ENCODE measurements around the gene LDB2.

Gene LDB2

DNA sequence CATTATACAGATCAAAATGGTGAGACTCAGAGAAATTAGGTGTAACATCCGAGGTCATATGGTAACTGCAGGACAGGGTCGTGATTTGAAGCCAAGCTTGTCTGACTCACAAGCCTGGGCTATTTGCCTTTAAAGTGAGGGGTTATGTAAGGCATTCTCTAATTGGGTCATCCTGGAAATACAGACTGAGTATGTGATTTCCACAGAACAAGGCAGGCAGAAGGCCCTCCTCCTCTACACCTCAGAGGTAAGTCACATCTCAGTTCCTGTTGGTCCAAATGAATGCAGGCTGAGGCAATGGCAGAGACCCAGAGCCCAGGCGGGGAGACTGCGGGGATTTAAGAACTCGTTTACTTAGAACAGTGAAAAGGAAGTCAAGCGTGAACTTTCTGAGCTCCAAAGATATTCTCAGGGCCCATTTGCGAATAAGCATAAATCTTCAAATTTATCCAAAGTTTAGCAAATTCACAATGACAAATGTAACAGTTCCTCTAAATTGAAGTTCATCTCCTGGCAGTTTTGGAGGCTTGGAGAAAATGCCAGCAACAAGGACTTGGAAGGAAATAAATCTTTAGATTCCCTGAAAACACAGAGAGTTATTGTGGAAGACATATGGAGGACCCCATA, 153.3 kb downstream of the LDB2 start:
- TF ChIP-seq, protein P1, sequence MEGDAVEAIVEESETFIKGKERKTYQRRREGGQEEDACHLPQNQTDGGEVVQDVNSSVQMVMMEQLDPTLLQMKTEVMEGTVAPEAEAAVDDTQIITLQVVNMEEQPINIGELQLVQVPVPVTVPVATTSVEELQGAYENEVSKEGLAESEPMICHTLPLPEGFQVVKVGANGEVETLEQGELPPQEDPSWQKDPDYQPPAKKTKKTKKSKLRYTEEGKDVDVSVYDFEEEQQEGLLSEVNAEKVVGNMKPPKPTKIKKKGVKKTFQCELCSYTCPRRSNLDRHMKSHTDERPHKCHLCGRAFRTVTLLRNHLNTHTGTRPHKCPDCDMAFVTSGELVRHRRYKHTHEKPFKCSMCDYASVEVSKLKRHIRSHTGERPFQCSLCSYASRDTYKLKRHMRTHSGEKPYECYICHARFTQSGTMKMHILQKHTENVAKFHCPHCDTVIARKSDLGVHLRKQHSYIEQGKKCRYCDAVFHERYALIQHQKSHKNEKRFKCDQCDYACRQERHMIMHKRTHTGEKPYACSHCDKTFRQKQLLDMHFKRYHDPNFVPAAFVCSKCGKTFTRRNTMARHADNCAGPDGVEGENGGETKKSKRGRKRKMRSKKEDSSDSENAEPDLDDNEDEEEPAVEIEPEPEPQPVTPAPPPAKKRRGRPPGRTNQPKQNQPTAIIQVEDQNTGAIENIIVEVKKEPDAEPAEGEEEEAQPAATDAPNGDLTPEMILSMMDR (IDR thresholded peaks at IDR 0.05; ENCODE audit: control insufficient read depth, extremely low read depth, insufficient read depth) = no peak
- no peak for DNase-seq (ENCODE audit: low read depth)
- no peak overlapping the region for H3K4me3 ChIP-seq (ENCODE audit: low read depth, low read length)

DNA sequence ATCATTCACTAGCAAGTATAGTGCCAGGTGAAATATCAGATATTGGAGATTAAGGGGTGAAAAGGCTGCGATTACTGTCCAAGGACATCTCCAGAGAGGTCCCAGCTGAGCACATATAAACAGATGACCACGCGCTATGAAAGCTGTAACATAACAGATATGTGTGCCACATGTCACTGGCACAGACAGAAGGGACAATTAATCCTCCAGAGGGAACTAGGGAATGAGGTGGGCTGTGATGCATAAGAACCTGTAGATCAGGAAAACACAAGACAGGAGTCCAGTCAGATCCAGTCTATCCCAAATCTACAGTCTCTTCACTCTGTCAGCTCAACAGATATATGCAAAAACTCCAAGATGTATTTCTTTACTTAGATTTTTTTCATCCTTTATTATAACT, 157.2 kb downstream of the LDB2 start:
- no peak overlapping the region for H3K4me3 ChIP-seq (ENCODE audit: low read depth, low read length)
- TF ChIP-seq, protein P1 (IDR thresholded peaks at IDR 0.05; ENCODE audit: control insufficient read depth, extremely low read depth, insufficient read depth) = no peak

DNA sequence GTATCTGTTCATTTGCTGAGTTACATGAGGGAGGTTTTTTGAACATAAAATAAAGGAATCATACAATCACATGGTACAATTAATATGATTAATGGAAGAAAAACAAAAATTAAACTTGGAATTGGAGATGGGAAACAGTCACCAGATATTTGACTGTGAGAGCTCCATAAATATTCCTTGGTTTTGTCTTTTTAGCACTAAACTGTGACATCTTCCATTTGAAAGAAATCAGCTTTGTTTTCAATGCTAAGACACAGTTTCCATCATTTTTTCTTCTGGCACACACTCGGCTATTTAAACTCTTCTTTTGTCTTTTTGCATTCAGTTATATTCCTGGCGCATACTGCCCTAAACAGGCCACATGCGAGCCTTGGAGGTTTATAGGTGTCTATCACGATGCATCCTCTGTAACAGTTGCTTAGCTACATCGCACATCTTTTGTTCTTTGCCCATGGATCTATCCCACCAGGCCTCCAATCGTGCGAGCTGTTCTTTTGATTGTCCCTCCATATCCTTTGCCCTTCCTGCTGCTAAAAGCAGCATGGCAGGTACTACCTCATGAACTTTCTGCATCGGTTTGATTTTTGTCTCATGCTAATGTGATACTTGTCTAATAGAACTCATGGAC, 158.3 kb downstream of the LDB2 start:
- TF ChIP-seq, protein P1 (IDR thresholded peaks at IDR 0.05; ENCODE audit: control insufficient read depth, extremely low read depth, insufficient read depth) = no peak
- no peak for DNase-seq (ENCODE audit: low read depth)
- no peak overlapping the region for H3K4me3 ChIP-seq (ENCODE audit: low read depth, low read length)

More for the DNA sequence above, 157.2 kb downstream of the LDB2 start:
- no peak for DNase-seq (ENCODE audit: low read depth)

DNA sequence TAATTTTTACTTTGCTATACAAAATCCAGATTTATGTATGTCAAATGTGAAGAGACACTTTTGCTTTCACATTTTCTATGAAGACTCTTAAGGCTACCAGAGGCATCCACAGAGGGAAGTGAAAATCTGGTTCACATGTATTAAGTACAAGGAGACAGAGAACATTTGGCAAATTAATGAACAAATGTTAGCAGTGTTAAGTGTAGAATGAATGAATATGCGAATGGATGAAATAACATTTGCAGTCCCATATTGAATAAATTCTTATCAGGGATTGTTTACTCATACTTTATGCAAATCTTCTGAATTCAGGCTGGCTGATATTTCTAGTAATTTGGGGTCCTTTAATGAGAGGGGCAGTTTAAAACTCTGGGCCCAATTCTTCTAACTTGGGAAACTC, 159.9 kb downstream of the LDB2 start:
- no peak for DNase-seq (ENCODE audit: low read depth)
- no peak overlapping the region for H3K4me3 ChIP-seq (ENCODE audit: low read depth, low read length)
- TF ChIP-seq, protein P1 (IDR thresholded peaks at IDR 0.05; ENCODE audit: control insufficient read depth, extremely low read depth, insufficient read depth) = no peak

DNA sequence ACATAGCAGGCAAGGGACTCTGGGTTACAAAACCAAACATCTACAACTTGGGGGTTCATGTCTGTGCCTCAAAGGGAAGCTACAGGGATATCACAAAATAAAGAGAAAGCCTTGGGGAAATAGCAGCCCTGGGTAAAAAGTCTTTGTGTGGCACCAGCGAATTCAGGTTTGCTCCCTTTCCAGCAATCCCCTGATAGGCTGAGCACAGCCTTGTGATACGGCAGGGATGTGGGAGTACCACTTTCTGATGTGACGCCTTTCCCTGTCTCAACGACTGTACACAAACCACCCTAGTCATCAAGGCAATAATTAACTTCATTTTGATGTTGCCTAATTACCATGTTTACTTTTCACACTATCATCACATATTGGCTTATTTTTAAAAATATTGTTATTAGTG, 164.9 kb downstream of the LDB2 start:
- no peak for DNase-seq (ENCODE audit: low read depth)
- no peak overlapping the region for H3K4me3 ChIP-seq (ENCODE audit: low read depth, low read length)
- TF ChIP-seq, protein P1 (IDR thresholded peaks at IDR 0.05; ENCODE audit: control insufficient read depth, extremely low read depth, insufficient read depth) = no peak

DNA sequence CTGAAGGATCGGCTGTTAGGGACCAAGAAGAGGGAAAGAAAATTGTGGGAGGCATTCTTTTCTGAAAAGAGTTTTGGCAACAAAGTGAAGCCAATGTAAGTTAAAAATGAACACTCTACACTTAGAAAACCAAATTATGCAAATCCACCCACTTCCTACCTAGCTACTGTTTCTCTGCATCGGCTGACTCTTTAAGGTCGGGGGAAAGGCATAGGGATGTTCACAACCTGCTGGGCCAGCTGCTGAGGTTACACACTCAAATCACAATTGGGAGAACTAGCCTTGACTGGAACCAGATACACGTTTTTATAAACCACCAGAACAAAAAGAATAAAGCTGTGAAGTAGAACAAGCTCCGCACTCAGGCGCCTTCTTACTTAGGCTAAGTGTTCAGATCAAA, 165.7 kb downstream of the LDB2 start:
- TF ChIP-seq, protein P1 (IDR thresholded peaks at IDR 0.05; ENCODE audit: control insufficient read depth, extremely low read depth, insufficient read depth) = no peak
- H3K4me3 ChIP-seq (ENCODE audit: low read depth, low read length) = no peak overlapping the region
- no peak for DNase-seq (ENCODE audit: low read depth)

All from LNCaP clone FGC (cell line).